Hepatocyte (in vitro differentiated cells): ENCODE data around the gene MNT. TPM values are rescaled to one million over a fixed set of nuclear protein-coding genes. Genes with fewer than 3 reads are reported as not detected.

ENCODE experiments used
- DNase-seq: peaks from one replicate; pipeline ENCODE4 v3.0.0-alpha.2; 2016; ENCODE audit warnings: low spot score
- H2AFZ ChIP-seq: fragments of 200-600 bp; sonication (generic); 2 replicates; pipeline ENCODE4 v1.6.0; 2016; ENCODE audit warnings: antibody characterized with exemption, mild to moderate bottlenecking
- H3K27ac ChIP-seq: fragments of 200-600 bp; sonication (generic); 2 replicates; pipeline ENCODE4 v1.5.1; 2016; ENCODE audit warnings: mild to moderate bottlenecking
- H3K27me3 ChIP-seq: fragments of 200-600 bp; sonication (generic); 2 replicates; pipeline ENCODE4 v1.6.1; 2016
- H3K36me3 ChIP-seq: fragments of 200-600 bp; sonication (generic); replicated peaks from 2 replicates; pipeline ENCODE4 v1.5.1; 2016; ENCODE audit warnings: low read depth; ENCODE audit not compliant: insufficient read depth
- H3K4me1 ChIP-seq: fragments of 200-600 bp; sonication (generic); 2 replicates; pipeline ENCODE4 v1.5.1; 2016; ENCODE audit warnings: mild to moderate bottlenecking, moderate library complexity; ENCODE audit not compliant: insufficient read depth
- H3K4me2 ChIP-seq: fragments of 200-600 bp; sonication (generic); 2 replicates; pipeline ENCODE4 v1.6.0; 2016
- H3K4me3 ChIP-seq: fragments of 200-600 bp; sonication (generic); 2 replicates; pipeline ENCODE4 v1.5.1; 2016; ENCODE audit warnings: mild to moderate bottlenecking
- H3K79me2 ChIP-seq: fragments of 200-600 bp; sonication (generic); 2 replicates; pipeline ENCODE4 v1.6.0; 2017; ENCODE audit warnings: mild to moderate bottlenecking
- H3K9me2 ChIP-seq: fragments of 200-600 bp; sonication (generic); replicated peaks from 2 replicates; pipeline ENCODE4 v1.6.0; 2017; ENCODE audit warnings: mild to moderate bottlenecking; ENCODE audit not compliant: insufficient read depth
- H3K9me3 ChIP-seq: fragments of 200-600 bp; sonication (generic); 2 replicates; pipeline ENCODE4 v1.5.1; 2016; ENCODE audit warnings: low read depth, mild to moderate bottlenecking
- H4K20me1 ChIP-seq: fragments of 200-600 bp; sonication (generic); 2 replicates; pipeline ENCODE4 v1.6.0; 2016; ENCODE audit warnings: mild to moderate bottlenecking; ENCODE audit not compliant: insufficient read depth, poor library complexity, severe bottlenecking
- CTCF ChIP-seq: fragments of 200-600 bp; sonication (generic); IDR thresholded peaks from 2 replicates; pipeline ENCODE4 v1.5.1; 2016; ENCODE audit warnings: antibody characterized with exemption, mild to moderate bottlenecking; ENCODE audit not compliant: poor library complexity
- EZH2 ChIP-seq: fragments of 200-600 bp; sonication (generic); IDR thresholded peaks from 2 replicates; pipeline ENCODE4 v1.6.1; 2016; ENCODE audit warnings: antibody characterized with exemption, mild to moderate bottlenecking, borderline replicate concordance
- EZH2phosphoT487 ChIP-seq: fragments of 200-600 bp; sonication (generic); IDR thresholded peaks from one replicate; pipeline ENCODE4 v1.6.1; 2018; ENCODE audit warnings: antibody characterized with exemption, mild to moderate bottlenecking, low read depth, moderate library complexity; ENCODE audit not compliant: unreplicated experiment, severe bottlenecking
- WGBS: methylation state at CpG from one replicate; pipeline ENCODE4 v1.1.6; 2016; ENCODE audit warnings: low lambda C conversion rate; ENCODE audit errors: missing lambda C conversion rate; 5-methylcytosine and 5-hydroxymethylcytosine counted together
- polyA plus RNA-seq: library from polyadenylated mRNA; unstranded; fragments of >200 nt; fragmentation: Nextera tagmentation; extraction: Ambion mirVana; gene quantifications from 2 replicates; pipeline ENCODE4 v1.2.1, GENCODE V29; 2016
- total RNA-seq: library from RNA; depleted of rRNA; stranded (reverse); fragments of >200 nt; gene quantifications from 2 replicates; pipeline ENCODE4 v1.2.3, GENCODE V29; 2014

MNT gene
- total and polyA plus RNA-seq, 2 experiments from 2014 or later, result 9.9 to 11.2 TPM

GRCh38 chr17:2357931-2358434 lies 42.9 kb downstream of the MNT start:
- Histone ChIP-seq H3K9me3 (no peaks in the 10 kb centered on the region), H3K4me3 (no peak overlapping the region), H3K27ac (no peak overlapping the region), H3K4me1 (no peaks in the 10 kb centered on the region), H4K20me1 (no peaks in the 10 kb centered on the region), H2AFZ (no peak overlapping the region), H3K4me2 (no peak overlapping the region), H3K9me2 (no peaks in the 10 kb centered on the region), H3K79me2 (no peaks in the 10 kb centered on the region), H3K36me3 (no peaks in the 10 kb centered on the region), H3K27me3 (no peaks in the 10 kb centered on the region)
- 94% methylated on average over 10 of the region's 10 CpGs for WGBS
- TF ChIP-seq CTCF, result no peak
- no peak for TF ChIP-seq EZH2phosphoT487
- TF ChIP-seq EZH2, result no peak
- DNase-seq, result no peak

GRCh38 chr17:2357237-2357636 lies 43.6 kb downstream of the MNT start:
- 97% methylated on average over 4 of the region's 4 CpGs for WGBS
- Histone ChIP-seq H3K4me1 (no peaks in the 10 kb centered on the region), H3K36me3 (no peaks in the 10 kb centered on the region), H3K27me3 (no peaks in the 10 kb centered on the region), H3K4me2 (no peak overlapping the region), H3K4me3 (no peak overlapping the region), H3K27ac (no peak overlapping the region), H3K9me3 (no peaks in the 10 kb centered on the region), H4K20me1 (no peaks in the 10 kb centered on the region), H3K9me2 (no peaks in the 10 kb centered on the region), H3K79me2 (no peaks in the 10 kb centered on the region), H2AFZ (no peak overlapping the region)
- DNase-seq, result no peak
- TF ChIP-seq EZH2phosphoT487 (no peak), EZH2 (no peak), CTCF (no peak)

GRCh38 chr17:2354311-2354710 lies 46.5 kb downstream of the MNT start:
- Histone ChIP-seq H3K27me3 (no peaks in the 10 kb centered on the region), H4K20me1 (no peaks in the 10 kb centered on the region), H3K4me2 (no peak overlapping the region), H3K4me1 (no peaks in the 10 kb centered on the region), H3K36me3 (no peaks in the 10 kb centered on the region), H2AFZ (no peak overlapping the region), H3K9me3 (no peaks in the 10 kb centered on the region), H3K9me2 (no peaks in the 10 kb centered on the region), H3K4me3 (no peak overlapping the region), H3K27ac (no peak overlapping the region), H3K79me2 (no peaks in the 10 kb centered on the region)
- 80% methylated on average over 8 of the region's 8 CpGs for WGBS
- no peak for DNase-seq
- TF ChIP-seq EZH2 (no peak), EZH2phosphoT487 (no peak), CTCF (no peak)

- H3K4me2 ChIP-seq, result no peak overlapping the region
- WGBS, result 99% methylated on average over 6 of the region's 6 CpGs
- no peak for TF ChIP-seq CTCF
- TF ChIP-seq EZH2phosphoT487, result no peak
- TF ChIP-seq EZH2, result no peak
- H3K4me3 ChIP-seq, result no peak overlapping the region
- no peaks in the 10 kb centered on the region for H3K79me2 ChIP-seq
- H3K36me3 ChIP-seq, result no peaks in the 10 kb centered on the region
- H4K20me1 ChIP-seq, result no peaks in the 10 kb centered on the region
- H3K4me1 ChIP-seq, result peaks cover 14% of the 10 kb centered on the region
- H2AFZ ChIP-seq, result no peak overlapping the region
- no peak for DNase-seq
- H3K27me3 ChIP-seq, result no peaks in the 10 kb centered on the region
- no peaks in the 10 kb centered on the region for H3K9me3 ChIP-seq
- H3K27ac ChIP-seq, result no peak overlapping the region
- no peaks in the 10 kb centered on the region for H3K9me2 ChIP-seq
Observed at GRCh38 chr17:2351269-2351668, 49.6 kb downstream of the MNT start.
